ENCODE measurements around the gene PTPRE. TPM values are rescaled to one million over a fixed set of nuclear protein-coding genes. Genes with fewer than 3 reads are reported as not detected.

The PTPRE gene
- polyA plus RNA-seq, 1 donor (not counting 4 experiments of a cell fraction or from before 2014, with no cell fraction given), result 15.1 TPM

DNA sequence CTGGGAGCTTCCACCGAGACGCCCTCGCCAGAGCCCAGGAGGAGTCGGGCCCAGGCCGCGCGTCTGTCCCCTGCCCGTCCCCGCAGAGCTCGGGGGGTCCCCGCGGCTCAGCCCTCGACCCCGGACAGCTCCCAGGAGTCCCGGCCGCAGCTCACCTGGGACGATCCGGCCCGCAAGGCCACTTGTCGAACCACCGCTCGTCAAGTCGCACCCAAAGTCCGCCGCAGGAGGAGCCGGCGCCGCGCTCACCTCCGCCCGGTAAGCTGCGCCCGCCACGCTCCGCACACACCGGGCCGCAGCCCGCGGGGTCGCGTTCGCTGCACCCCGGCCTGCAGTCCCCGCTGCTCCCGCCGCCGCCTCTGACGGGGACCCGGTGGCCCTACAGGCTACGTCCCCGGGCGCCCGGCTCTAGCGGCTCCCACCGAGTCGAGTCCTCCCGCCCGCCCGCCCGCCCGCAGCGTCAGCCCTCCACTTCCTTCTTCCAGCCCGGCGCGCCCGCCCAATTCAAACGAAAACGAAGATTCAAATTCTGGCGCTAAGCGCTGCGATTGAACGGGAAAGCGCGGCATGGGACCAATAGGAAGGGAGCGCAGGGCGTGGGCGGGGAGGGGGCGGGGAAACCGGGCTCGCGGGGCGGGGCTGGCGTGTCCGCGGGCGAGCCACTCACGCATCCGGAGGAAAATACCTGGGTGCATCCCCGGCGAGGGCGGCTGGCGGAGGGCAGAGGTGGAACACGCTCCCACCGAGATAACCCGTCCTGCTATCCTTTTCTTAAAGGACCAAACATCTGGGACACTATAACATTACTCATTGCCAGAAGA, 219.3 kb downstream of the PTPRE start, which contains the start of gene MKI67:
TSS of gene MKI67 (minus strand) at position 480 of the 821 bp plus-strand sequence. CDS start 756 bp downstream, outside the sequence.
- H3K27me3 ChIP-seq (ENCODE audit: control insufficient read depth, extremely low read depth, insufficient read depth, low read length), result no peaks in the 10 kb centered on the region
- peak within 1 kb of the TSS; percentile 87 for H3K4me2 ChIP-seq (ENCODE audit: control insufficient read depth, extremely low read depth, insufficient read depth, low read depth, low read length)
- no peaks in the 10 kb centered on the region for H3K9me3 ChIP-seq (ENCODE audit: control insufficient read depth, low read depth, low read length)
- DNase-seq (ENCODE audit: low read depth, low spot score) (no peak), FAIRE-seq (no peak)
- H3K4me1 ChIP-seq (ENCODE audit: control insufficient read depth, extremely low read depth, insufficient read depth, low read length), result peaks cover 28% of the 10 kb centered on the region
- no peaks in the 10 kb centered on the region for H3K9me1 ChIP-seq (ENCODE audit: control insufficient read depth, extremely low read depth, insufficient read depth, low read length)
- peak within 1 kb of the TSS; percentile 76 for H3K27ac ChIP-seq (ENCODE audit: control insufficient read depth, insufficient read depth, low read length)
- peak within 1 kb of the TSS; percentile 71 to 86 (median 84) for H3K4me3 ChIP-seq (ENCODE audit: control insufficient read depth in 2 of 3, extremely low read depth in 1 of 3, insufficient read depth in 2 of 3, low read depth in 1 of 3, low read length in 3 of 3)
- H3K36me3 ChIP-seq (ENCODE audit: control insufficient read depth in 2 of 2, extremely low read depth in 1 of 2, insufficient read depth in 2 of 2, low read length in 2 of 2), result peaks cover 0 to 10% of the 10 kb centered on the region in 2 experiments
- H2AFZ ChIP-seq (ENCODE audit: control insufficient read depth, low read length), result peak within 1 kb of the TSS; percentile 94
- H4K20me1 ChIP-seq (ENCODE audit: control insufficient read depth, extremely low read depth, insufficient read depth, low read length), result peaks cover 6% of the 10 kb centered on the region
- peaks cover 44% of the 10 kb centered on the region for H3K79me2 ChIP-seq (ENCODE audit: control insufficient read depth, insufficient read depth, low read length)
- TF ChIP-seq EZH2 (IDR thresholded peaks at IDR 0.05; ENCODE audit: low read length), result no peak
- TF ChIP-seq, protein P1, sequence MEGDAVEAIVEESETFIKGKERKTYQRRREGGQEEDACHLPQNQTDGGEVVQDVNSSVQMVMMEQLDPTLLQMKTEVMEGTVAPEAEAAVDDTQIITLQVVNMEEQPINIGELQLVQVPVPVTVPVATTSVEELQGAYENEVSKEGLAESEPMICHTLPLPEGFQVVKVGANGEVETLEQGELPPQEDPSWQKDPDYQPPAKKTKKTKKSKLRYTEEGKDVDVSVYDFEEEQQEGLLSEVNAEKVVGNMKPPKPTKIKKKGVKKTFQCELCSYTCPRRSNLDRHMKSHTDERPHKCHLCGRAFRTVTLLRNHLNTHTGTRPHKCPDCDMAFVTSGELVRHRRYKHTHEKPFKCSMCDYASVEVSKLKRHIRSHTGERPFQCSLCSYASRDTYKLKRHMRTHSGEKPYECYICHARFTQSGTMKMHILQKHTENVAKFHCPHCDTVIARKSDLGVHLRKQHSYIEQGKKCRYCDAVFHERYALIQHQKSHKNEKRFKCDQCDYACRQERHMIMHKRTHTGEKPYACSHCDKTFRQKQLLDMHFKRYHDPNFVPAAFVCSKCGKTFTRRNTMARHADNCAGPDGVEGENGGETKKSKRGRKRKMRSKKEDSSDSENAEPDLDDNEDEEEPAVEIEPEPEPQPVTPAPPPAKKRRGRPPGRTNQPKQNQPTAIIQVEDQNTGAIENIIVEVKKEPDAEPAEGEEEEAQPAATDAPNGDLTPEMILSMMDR (optimal IDR thresholded peaks at IDR 0.05 in 1 of 3, IDR thresholded peaks at IDR 0.05 in 1 of 3, conservative IDR thresholded peaks at IDR 0.05 in 1 of 3; ENCODE audit: extremely low read depth in 1 of 3, insufficient read depth in 2 of 3, low read length in 3 of 3), result no peak
- dilution Hi-C loops (cut with MboI; ENCODE audit: extremely low pct_ligation_motif_present, low sequenced_read_pairs), result no loop called here
- H3K9ac ChIP-seq (ENCODE audit: control insufficient read depth, extremely low read depth, insufficient read depth, low read length), result peak within 1 kb of the TSS; percentile 82

DNA sequence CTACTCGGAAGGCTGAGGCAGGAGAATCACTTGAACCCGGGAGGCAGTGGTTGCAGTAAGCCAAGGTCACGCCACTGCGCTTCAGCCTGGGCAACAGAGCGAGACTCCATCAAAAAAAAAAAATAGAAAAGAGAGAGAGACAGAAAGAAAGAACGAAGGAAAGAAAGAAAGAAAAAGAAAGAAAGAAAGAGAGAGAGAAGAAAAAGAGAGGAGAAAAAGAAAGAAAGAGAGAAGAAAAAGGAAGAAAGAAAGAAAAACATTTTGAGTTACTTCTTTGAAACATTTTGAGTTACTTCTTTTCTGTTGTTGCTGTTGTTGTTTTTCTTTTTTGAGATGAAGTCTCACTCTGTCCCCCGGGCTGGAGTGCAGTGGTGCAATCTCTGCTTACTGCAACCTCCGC, 221.7 kb downstream of the PTPRE start:
- peaks cover 25% of the 10 kb centered on the region for H3K79me2 ChIP-seq (ENCODE audit: control insufficient read depth, insufficient read depth, low read length)
- H3K4me2 ChIP-seq (ENCODE audit: control insufficient read depth, extremely low read depth, insufficient read depth, low read depth, low read length), result no peak overlapping the region
- no peaks in the 10 kb centered on the region for H3K27me3 ChIP-seq (ENCODE audit: control insufficient read depth, extremely low read depth, insufficient read depth, low read length)
- peaks cover 0 to 10% of the 10 kb centered on the region in 2 experiments for H3K36me3 ChIP-seq (ENCODE audit: control insufficient read depth in 2 of 2, extremely low read depth in 1 of 2, insufficient read depth in 2 of 2, low read length in 2 of 2)
- H4K20me1 ChIP-seq (ENCODE audit: control insufficient read depth, extremely low read depth, insufficient read depth, low read length), result peaks cover 6% of the 10 kb centered on the region
- TF ChIP-seq, protein P1 (optimal IDR thresholded peaks at IDR 0.05 in 1 of 3, IDR thresholded peaks at IDR 0.05 in 1 of 3, conservative IDR thresholded peaks at IDR 0.05 in 1 of 3; ENCODE audit: extremely low read depth in 1 of 3, insufficient read depth in 2 of 3, low read length in 3 of 3), result no peak
- no peak for TF ChIP-seq EZH2 (IDR thresholded peaks at IDR 0.05; ENCODE audit: low read length)
- H3K9me3 ChIP-seq (ENCODE audit: control insufficient read depth, low read depth, low read length), result no peaks in the 10 kb centered on the region
- H2AFZ ChIP-seq (ENCODE audit: control insufficient read depth, low read length), result no peak overlapping the region
- DNase-seq (ENCODE audit: low read depth, low spot score) (no peak), FAIRE-seq (no peak)
- dilution Hi-C loops (cut with MboI; ENCODE audit: extremely low pct_ligation_motif_present, low sequenced_read_pairs), result no loop called here
- no peak overlapping the region for H3K27ac ChIP-seq (ENCODE audit: control insufficient read depth, insufficient read depth, low read length)
- no peaks in the 10 kb centered on the region for H3K9me1 ChIP-seq (ENCODE audit: control insufficient read depth, extremely low read depth, insufficient read depth, low read length)
- H3K9ac ChIP-seq (ENCODE audit: control insufficient read depth, extremely low read depth, insufficient read depth, low read length), result no peak overlapping the region
- no peak overlapping the region for H3K4me3 ChIP-seq (ENCODE audit: control insufficient read depth in 2 of 3, extremely low read depth in 1 of 3, insufficient read depth in 2 of 3, low read depth in 1 of 3, low read length in 3 of 3)
- H3K4me1 ChIP-seq (ENCODE audit: control insufficient read depth, extremely low read depth, insufficient read depth, low read length), result peaks cover 27% of the 10 kb centered on the region

All from keratinocyte (primary cell).